Mucosa of descending colon (tissue), 3 donors: ENCODE results near the gene METRN. TPM values are rescaled to one million over a fixed set of nuclear protein-coding genes. Genes with fewer than 3 reads are reported as not detected.

Experiments
- ATAC-seq: fragments of 200-7000 bp; cut with Tn5 transposase; one replicate; pipeline ENCODE4 v1.9.1; 2020; ENCODE audit warnings: mild to moderate bottlenecking, moderate library complexity
- DNase-seq, 3 donors: peaks; one replicate each; pipeline ENCODE4 v3.0.0-alpha.2; 2020
- H3K36me3 ChIP-seq: fragments of 200-600 bp; one replicate; pipeline ENCODE4 v1.8.0; 2021; ENCODE audit warnings: low read depth, mild to moderate bottlenecking
- H3K4me1 ChIP-seq: fragments of 200-600 bp; one replicate; pipeline ENCODE4 v1.8.0; 2021; ENCODE audit warnings: low read depth, mild to moderate bottlenecking
- H3K4me3 ChIP-seq: fragments of 200-600 bp; one replicate; pipeline ENCODE4 v1.8.0; 2021; ENCODE audit warnings: mild to moderate bottlenecking
- H3K9me3 ChIP-seq: fragments of 200-600 bp; one replicate; pipeline ENCODE4 v1.8.0; 2021; ENCODE audit warnings: mild to moderate bottlenecking
- intact Hi-C, 2 donors: fragments of 100-400 bp; cut with DNase I in 1 of 2; cut with micrococcal nuclease in 1 of 2; formaldehyde crosslinking; loops; one replicate each; pipeline versions ENCODE4 v1.11.0 to v1.11.1; 2022; cut with DNase I, micrococcal nuclease
- total RNA-seq, 3 donors: library from RNA; stranded (reverse); fragmentation: NEBNext Ultra II Directional in 2 of 3; extraction: Animal tissue kit (Norgen Biotek cat#: 25700) in 2 of 3; gene quantifications; one replicate each; pipeline versions ENCODE4 v1.2.1 to v1.2.4, GENCODE V29; 2021 to 2023
- TF ChIP-seq, protein P1 (sequence below): fragments of 200-600 bp; IDR thresholded peaks from one replicate; pipeline ENCODE4 v1.8.0; 2022; ENCODE audit warnings: antibody characterized with exemption, mild to moderate bottlenecking
- donor health status: DM: no; HTN: no; CAD: no; lungs with moderate emphysema.
- donor health status: DM: no; HTN: no; CAD: no.
- donor health status: DM: no; HTN: yes; CAD: no.

METRN gene
- total RNA-seq, 3 donors from 2014 or later: 15.8 to 34.5 (median 22.0) TPM

DNA sequence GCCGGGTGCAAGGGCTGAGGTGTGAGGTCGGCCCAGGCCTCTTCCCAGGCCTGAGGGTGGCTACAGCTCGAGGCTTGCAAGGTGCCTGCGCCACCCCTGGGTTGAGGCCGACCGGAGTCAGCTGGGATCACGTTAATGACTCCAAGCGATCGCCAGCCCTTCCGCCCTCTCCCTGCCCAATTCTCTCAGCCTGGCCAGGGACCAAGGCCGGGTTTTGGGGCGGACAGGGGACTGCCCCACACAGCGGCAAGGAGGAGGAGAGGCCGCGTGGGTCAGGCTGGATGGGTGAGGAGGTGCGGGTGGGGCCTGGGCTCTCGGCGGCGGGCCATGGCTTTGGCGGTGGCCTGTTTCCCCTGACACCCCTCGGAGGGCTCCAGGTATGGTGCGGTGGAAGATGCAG is 21.6 kb upstream of the METRN start:
- intact Hi-C loops: no loop called here
- Histone ChIP-seq H3K36me3 (no peaks in the 10 kb centered on the region), H3K4me3 (no peak overlapping the region), H3K9me3 (no peaks in the 10 kb centered on the region), H3K4me1 (peaks cover 32% of the 10 kb centered on the region)
- ATAC-seq: no peak
- no peak for DNase-seq
- TF ChIP-seq, protein P1, sequence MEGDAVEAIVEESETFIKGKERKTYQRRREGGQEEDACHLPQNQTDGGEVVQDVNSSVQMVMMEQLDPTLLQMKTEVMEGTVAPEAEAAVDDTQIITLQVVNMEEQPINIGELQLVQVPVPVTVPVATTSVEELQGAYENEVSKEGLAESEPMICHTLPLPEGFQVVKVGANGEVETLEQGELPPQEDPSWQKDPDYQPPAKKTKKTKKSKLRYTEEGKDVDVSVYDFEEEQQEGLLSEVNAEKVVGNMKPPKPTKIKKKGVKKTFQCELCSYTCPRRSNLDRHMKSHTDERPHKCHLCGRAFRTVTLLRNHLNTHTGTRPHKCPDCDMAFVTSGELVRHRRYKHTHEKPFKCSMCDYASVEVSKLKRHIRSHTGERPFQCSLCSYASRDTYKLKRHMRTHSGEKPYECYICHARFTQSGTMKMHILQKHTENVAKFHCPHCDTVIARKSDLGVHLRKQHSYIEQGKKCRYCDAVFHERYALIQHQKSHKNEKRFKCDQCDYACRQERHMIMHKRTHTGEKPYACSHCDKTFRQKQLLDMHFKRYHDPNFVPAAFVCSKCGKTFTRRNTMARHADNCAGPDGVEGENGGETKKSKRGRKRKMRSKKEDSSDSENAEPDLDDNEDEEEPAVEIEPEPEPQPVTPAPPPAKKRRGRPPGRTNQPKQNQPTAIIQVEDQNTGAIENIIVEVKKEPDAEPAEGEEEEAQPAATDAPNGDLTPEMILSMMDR: no peak

- intact Hi-C loops: no loop called here
- H3K9me3 ChIP-seq: no peaks in the 10 kb centered on the region
- TF ChIP-seq, protein P1: no peak
- no peaks in the 10 kb centered on the region for H3K36me3 ChIP-seq
- DNase-seq (no peak), ATAC-seq (no peak)
- H3K4me1 ChIP-seq: peaks cover 31% of the 10 kb centered on the region
- no peak overlapping the region for H3K4me3 ChIP-seq
Observed at GRCh38 chr16:693766-694165, 21.2 kb upstream of the METRN start.

- no peaks in the 10 kb centered on the region for H3K9me3 ChIP-seq
- no peak overlapping the region for H3K4me3 ChIP-seq
- H3K36me3 ChIP-seq: no peaks in the 10 kb centered on the region
- intact Hi-C loops: no loop called here
- TF ChIP-seq, protein P1: no peak
- no peak for DNase-seq
- ATAC-seq: no peak
- peaks cover 25% of the 10 kb centered on the region for H3K4me1 ChIP-seq
Observed at GRCh38 chr16:694187-694862, 20.6 kb upstream of the METRN start.

- H3K4me3 ChIP-seq: no peak overlapping the region
- no peaks in the 10 kb centered on the region for H3K36me3 ChIP-seq
- intact Hi-C loops: no loop called here
Observed at GRCh38 chr16:694863-695354, 20.0 kb upstream of the METRN start.

DNA sequence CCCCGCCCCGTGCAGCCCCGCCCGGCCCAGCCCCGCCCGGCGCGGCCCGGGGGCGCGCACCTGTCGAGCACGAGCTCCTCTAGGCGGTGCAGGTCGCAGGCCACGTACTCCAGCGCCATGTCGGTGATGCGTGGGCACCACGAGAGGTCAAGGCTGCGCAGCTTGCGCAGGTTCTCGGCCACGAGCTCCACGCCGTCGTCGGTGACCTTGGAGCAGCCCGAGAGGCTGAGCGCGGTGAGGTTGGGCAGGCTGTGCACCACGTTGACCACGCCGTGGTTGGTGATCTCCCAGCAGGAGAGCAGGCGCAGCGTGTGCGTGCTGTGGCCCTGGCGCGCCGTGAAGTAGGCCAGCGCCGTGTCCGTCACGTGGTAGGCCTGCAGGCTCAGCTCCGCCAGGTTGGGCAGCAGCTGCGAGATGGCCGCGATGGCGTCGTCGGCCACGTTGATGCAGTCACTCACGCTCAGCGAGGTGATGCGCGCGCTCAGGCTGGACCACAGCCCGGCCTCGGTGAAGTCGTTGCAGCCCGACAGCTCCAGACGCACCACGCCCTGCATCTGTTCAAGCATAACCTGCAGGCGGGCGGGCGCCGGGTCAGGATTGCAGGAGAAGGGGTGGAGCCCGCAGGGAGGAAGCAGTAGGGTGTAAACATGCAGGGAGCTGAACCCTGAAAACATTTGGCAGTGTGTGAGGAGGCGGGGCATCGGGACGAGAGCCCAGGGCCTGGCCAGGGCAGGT is 19.4 kb upstream of the METRN start:
- H3K4me3 ChIP-seq: no peak overlapping the region
- TF ChIP-seq, protein P1: no peak

More at GRCh38 chr16:694863-695354, 20.0 kb upstream of the METRN start:
- Histone ChIP-seq H3K4me1 (peaks cover 20% of the 10 kb centered on the region), H3K9me3 (no peaks in the 10 kb centered on the region)
- DNase-seq (peak in 1 of 3 donors; percentile 79), ATAC-seq (no peak)
- TF ChIP-seq, protein P1: no peak

More for the DNA sequence above, 19.4 kb upstream of the METRN start:
- Histone ChIP-seq H3K4me1 (peaks cover 20% of the 10 kb centered on the region), H3K9me3 (no peaks in the 10 kb centered on the region), H3K36me3 (no peaks in the 10 kb centered on the region)
- DNase-seq (peak; percentile 92 to 93 (median 93)), ATAC-seq (peak; percentile 89)
- intact Hi-C loops: no loop called here
